Measurements from ENCODE around the gene TBX15.

Gene TBX15

GRCh38 chr1:118890851-118891384, 97.2 kb downstream of the TBX15 start:
- DNase-seq (no peak), ATAC-seq (no peak)

DNA sequence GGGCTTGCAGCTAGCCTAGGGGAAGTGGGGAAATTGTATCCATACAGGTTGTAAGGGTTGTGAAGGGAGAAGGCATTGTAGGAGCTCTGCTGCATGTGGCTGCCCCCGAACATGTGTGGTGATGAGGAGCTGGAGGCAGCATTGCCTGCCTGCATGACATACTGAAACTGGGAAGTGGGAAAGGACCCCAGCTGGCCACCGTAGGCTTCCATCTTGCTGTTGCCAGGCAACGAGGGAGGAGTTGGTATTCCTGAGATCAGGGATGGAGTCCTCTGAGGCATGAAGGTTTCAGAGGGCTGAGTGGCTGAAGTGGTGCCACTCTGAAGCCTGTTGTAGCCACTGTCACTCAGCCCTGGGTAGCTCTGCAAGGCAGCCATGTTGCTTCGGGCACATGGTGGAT, 103.2 kb downstream of the TBX15 start:
- DNase-seq (no peak), ATAC-seq (no peak)

DNA sequence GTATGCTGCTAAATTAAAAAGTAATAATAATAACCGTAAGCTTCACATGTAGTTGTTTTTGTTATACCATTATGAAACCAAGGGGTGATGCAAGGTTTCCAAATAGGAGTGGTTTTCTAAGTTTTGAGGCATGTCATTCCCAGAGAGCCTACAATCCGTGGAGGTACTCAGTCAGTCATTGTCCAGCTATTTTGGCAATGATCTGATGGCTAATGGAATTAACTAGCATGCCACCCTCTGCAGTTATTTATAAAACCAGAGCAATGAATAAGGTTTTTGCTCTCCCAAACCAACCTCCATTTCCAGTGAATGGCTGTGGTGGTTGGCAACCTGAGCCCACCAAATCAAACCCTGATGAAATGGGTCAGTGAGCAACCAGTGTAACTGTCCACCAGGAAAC, 106.4 kb downstream of the TBX15 start:
- ATAC-seq = no peak
- no peak for DNase-seq

- no peak for ATAC-seq
- DNase-seq = no peak
These were observed 109.5 kb downstream of the TBX15 start for GRCh38 chr1:118878661-118879060.

DNA sequence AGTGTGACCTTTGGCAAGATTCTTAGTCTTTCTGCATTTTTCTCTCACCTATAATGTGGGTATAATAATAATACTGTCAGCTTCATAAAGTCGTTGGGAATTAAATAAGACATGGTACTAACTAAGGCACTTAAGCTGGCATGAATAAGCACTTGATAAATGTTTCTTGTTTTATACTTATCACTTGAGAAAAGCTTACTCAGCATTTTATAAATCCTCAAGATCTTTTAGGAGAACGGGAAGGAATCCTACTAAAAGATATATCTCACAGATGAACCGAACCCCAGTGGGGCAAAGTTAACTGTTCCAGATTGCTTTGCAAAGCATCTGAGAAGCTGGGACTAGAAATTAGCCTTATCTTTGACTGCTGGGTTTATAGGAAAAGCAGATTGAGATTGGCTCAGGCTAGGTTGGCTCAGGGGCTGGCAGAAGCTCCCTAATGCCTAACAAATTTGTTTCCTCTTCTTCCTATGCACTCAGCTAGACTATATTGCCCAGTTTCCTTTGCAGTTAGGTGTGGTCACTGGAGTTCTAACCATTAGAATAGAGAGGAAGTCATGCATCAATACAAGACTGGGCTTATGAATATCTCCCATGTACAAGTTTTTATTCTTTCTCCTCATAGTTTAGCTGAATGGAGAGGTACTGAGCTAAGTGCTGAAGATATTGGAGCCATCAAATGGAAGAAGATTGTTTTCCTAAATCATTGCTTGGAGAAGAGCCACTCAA, 110.3 kb downstream of the TBX15 start:
- ATAC-seq (no peak), DNase-seq (no peak)

DNA sequence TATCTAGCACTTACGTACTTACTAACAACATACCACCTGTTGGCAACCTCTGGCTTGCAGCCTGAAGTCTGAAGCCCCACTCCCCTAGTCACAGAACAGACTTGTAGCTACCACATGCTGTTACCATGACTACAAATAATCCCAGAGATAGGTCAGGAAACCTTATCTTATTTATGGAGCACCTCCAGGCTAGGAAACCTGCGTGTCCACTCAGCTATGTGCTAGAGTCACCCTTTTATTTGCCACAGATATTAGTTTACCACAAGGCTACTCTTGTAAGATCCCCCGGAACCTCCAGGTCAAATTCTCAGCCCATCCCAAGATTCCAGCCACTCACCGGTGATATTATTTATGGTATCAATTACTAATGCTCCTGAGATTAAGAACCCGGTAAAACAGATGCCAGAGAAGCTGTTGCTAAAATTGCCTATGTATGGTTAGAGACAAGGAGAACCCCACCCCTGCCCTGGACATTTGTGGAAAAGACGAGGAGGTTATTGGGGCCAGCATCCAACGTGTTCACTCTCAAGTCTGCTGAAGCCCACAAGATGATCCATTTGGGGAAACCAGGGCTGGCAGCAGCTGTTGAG, 116.5 kb downstream of the TBX15 start:
- ATAC-seq (no peak), DNase-seq (no peak)

- ATAC-seq (no peak), DNase-seq (no peak)
These were observed 119.8 kb downstream of the TBX15 start for GRCh38 chr1:118868387-118868786.

GRCh38 chr1:118866330-118866729, 121.8 kb downstream of the TBX15 start:
- ATAC-seq (no peak), DNase-seq (no peak)

DNA sequence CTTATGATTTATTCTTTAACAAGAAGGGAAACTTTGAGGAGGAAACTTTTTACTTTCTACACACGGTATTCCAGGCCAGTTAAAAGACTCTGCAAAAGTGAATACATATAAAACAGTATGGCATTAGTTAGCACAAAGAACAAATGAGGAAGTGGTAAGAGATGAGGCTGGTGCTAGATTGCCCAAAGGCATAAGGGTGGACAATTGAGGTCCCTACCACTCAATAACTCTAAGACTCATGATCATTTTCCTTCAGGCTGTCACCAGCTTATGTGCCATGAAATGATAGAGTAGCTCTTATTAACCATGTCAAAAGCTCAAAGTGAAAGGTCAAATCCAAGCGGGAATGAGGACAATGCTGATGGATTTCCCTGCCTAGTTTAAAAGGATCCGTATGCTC, 124.5 kb downstream of the TBX15 start:
- no peak for ATAC-seq
- no peak for DNase-seq

DNA sequence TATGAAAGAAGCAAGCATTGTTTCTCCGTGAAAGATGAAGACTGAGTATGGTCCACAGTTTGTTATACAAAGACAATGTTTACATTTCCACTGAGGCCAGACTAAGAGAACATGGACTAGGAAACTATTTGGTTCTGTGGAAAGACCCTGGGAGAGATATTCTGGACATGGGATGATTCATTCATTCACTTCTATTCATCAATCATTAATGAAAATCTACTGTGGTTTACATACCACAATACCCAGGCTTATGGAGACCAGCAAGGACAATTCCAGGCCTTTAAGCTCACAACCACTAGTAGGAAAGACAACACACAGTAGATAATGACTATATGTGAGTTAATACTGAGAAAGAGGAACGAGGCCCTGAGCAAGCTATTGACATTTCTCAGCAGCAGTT, 125.4 kb downstream of the TBX15 start:
- ATAC-seq = no peak
- DNase-seq = no peak

DNA sequence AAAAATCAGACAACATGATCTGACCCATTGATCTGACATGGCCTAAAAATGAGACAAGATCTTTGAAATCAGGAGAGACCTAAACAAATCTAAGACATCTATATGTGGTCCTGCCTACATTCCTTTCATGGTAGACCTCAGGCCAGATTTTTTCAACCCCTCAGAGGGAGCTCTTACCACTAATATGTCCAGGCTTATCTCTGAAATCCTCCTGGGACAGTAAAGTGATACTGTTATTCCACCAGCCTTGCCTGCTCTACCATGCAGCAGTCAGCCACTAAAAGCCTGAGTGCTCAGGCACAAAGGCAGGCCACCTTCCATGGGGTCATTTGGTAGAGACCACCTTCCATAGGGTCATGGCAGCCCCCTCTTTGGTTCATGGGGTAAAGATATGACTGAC, 126.9 kb downstream of the TBX15 start:
- DNase-seq (no peak), ATAC-seq (no peak)

- no peak for DNase-seq
- no peak for ATAC-seq
These were observed 128.1 kb downstream of the TBX15 start for GRCh38 chr1:118859999-118860398.

DNA sequence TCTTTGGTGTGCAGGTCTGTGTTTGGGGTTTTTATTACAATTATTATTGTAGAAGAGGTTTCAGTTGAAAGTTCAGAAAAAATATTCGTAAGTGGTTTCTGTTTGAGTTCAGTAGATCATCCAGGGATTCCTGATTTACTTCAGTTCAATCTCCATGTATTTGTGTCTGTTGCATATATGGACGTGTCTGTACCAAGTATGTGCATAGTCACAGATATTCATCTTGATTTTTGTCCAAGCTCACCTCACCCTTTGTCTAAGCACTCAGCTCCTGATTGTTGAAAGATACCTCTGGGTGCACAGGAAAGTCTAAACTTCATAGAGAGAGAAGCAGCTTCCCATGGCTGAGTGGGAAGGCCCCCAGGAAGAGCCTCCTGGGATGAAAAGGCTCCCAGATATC, 141.7 kb downstream of the TBX15 start:
- ATAC-seq (no peak), DNase-seq (no peak)

- no peak for DNase-seq
- no peak for ATAC-seq
These were observed 145.5 kb downstream of the TBX15 start for GRCh38 chr1:118842452-118843201.

- DNase-seq (no peak), ATAC-seq (no peak)
These were observed 146.6 kb downstream of the TBX15 start for GRCh38 chr1:118841521-118841920.
